HUDEP-2 (cell line): ENCODE measurements around the gene CYP24A1.

Experiments used
- DNase-seq, 76 experiments: peaks; one replicate each; lab custom pipeline; 2025; ENCODE audit not compliant: unreplicated experiment in 76 of 76; lab: John Stamatoyannopoulos, UW

The CYP24A1 gene

DNA sequence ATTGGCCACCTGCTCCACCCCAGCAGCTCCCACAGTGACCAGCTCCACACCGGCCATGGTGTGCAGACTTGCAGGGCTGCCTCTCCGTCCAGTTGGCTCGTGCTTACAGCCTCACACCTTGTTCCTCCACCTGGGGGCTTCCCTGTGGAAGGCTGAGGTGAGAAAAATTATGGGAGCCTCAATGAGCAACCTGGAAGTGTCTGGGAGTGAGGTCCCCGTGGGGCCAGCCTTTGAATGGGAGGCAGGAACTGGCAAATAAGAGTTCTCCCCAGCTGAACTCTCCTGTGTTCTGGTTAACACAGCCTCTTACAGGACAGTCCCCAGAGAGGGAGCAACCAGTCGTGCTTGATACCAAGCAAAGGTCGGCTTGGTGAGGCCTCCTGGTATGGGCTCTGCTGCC lies 30.3 kb upstream of the CYP24A1 start:
- no peak for DNase-seq

DNA sequence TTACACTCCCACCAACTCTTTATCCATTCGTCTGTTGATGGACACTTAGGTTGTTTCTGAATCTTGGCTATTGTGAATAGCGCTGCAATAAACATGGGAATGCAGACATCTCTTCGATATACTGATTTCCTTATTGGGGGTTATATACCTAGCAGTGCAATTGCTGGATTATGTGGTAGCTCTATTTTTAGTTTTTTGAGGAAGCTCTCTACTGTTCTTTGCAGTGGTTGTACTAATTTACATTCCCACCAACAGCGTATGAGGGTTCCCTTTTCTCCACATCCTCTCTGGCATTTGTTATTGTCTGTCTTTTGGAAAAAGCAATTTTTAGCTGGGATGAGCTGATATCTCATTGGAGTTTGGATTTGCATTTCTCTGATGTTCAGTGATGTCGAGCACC lies 29.5 kb upstream of the CYP24A1 start:
- no peak for DNase-seq

DNA sequence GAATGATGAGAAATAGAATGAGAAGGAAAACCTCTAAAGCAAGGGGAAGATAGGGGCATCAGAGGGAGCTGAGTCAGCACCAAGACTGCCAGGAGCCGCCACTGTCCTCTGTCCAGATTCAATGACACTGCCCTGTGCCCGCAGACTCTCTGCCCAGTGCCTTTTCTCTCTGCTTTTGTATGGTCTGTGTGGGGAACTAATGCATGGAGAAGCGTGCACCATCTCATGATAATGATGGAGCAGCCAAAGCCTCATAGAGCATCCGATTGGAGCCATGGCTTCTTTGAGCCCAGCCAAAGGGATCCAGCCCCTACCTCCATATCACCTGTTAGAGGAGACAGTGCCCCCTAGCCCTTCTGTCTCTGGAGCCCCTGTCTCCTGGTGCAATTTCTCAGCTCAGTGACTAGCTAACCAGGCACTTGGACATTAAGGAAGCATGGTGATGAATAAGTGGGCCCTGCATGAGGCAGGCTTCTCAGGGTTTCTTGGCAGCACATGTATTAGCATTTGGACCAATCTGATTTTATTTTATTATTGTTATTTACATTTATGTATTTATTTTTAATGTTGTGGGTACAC lies 27.6 kb upstream of the CYP24A1 start:
- DNase-seq: no peak

DNA sequence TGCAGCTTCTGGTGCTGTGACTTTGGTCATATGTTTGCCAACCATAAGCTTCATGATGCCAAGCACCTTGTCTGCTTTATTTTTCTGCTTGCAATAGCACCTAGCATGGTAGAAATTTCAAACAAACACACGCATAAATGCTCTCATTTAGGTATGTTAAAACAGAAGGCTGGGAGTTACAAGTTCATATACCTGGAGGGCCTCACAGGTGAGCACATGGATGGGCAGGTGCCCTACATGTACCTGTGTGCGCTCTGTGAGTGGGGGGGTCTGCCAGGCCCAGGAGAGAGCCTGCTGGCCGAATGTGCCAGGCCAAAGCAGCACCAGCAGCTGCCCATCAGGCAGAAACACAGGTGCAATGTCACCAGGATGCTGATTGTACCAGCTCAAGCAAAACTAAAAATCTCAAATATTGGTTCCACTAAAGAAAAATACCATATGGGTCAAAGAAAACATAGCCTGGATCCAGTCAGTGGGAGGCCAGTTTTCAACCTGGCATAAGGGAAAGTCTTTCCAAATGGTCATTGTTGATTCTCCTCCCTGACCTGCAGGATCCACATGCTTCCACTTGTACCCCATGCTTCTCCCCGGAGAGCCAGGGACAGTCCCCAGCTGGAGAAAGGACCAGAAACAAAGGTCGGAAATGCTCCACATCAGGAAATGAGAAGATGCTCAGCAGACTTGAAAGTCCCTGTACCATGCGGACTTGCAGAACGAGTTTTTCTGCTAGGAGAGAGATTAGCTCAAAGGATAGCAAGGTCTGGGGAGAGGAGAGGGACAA lies 26.9 kb upstream of the CYP24A1 start:
- DNase-seq: no peak

DNA sequence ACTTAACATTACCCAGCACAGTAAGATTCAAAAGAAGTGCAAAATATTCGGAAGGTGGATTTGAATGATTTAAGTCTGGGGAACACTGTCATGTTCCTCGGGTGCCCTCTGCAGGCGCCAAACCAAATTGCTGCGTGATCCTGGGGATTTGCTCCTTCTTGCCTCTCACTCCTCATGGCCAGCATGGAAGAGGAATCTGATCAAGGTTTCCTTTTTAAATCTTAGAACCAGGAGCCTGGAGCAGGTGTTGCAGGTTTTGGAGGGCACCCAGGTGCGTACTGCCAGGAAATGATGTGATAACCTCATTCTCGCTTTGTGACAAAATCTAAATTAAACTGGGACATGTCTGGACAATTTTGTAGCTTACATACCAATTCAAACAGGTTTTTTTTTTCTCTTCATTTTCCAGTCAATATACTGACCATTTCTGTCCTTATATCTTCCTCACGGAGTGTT lies 26.0 kb upstream of the CYP24A1 start:
- DNase-seq: peak in 57 of 76 experiments; percentile 2 to 72 (median 43)

DNA sequence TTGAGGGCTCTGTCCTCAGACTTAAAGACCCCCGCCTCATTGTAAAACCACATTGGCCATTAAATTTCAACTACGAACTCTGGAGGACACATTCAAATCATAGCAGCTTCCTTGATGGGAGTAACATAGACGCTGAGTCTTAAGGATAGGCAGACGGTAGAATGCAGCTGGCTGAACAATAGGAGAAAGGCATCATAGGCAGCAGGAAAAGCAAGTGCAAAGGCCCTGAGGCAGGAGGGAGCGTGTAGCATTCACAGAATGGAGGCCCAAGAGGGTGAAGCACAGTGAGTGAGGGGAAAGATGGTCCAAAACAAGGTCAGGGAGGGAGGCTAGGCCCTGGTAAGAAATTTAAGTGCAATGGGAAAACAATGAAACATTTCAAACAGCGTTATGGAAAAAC lies 25.5 kb upstream of the CYP24A1 start:
- DNase-seq: no peak

DNA sequence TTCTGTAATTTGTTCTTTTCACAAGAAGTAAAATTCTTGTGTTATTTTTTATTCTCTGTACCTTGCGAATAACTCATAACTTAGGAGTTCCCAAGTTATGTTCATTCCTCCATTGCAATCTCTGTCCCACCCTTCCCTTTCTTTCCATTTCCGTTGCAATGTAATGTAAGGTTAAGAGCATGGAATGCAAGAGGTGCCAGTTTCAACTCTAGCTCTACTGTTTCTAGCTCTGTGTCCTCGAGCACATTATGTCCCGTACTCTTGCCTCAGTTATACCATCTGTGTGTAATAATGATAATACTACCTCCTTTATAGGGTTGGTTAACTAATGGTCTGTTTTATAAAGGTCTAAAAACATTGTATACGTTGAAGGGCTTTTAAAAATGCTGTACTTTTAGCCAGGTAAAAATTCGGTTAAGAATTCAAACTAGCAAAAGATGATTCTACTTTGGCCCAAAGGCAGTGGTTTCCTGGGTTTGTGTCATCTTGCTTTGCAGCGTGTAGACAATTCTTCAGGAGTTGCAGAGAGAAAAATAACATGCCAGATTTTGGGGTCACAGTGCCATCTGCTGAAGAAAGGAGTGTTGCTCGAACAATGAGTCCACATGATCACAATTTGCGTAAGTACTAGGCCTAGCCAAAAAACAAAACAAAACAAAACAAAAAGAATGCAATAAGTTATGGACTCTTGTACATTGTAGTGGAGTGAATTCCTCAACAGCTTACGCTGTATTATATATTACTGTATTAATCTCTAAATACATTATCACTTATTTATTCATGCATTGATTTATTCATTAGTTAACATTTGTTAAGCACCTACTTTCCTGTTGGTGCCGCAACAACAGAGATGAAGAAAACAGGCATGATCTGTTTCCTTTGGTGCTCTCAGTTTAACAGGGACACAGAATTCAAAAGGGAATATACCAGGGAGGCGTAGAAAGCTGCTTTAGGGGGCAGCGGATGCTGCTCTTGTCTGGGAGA lies 24.1 kb upstream of the CYP24A1 start:
- DNase-seq: peak in 19 of 76 experiments; percentile 2 to 29 (median 11)

DNA sequence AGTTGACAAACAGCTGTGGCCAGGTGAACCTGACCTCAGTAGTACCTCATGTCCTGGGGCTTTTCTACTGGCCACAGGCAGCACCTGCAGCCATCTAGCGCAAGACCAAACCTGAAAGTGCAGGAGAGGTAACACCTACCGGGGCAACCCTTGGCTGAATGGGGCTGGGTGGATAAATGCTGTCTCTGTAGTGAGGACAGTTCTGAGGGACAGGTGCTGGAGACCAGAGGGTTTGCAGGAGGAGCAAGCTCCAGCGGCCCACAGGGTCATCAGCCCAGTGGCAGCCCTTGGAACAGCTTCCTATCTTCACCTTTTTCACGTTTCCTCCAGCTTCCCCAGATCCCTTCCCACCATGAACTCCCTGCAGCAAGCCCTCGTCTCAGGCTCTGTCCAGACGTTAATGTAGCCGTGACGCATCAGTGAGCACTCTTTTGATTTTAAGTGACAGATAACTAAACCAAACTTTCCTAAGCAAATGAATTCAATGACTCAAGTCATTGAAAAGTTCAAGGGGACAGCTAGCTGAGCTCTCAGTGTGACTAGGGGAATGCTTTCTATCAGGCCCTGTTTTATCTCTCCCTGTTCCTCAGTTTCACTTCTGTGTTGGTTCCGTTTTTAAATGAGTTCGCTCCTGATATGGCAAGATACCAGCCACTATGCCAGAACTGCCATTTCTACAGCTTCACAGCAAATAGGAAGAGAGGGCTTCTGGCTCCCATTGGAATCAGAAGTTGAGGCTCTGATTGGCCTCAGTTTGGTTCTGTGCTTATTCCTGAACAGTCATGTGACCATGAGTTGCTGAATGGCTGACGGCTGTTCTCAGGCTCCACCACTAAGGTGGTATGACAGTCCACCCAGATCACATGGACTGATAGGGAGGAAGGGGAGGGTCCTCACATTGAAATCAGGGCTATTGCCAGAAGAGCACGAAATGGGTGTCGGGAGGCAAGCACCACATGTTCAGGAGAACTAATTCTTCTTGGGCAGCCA lies 22.0 kb upstream of the CYP24A1 start:
- no peak for DNase-seq

DNA sequence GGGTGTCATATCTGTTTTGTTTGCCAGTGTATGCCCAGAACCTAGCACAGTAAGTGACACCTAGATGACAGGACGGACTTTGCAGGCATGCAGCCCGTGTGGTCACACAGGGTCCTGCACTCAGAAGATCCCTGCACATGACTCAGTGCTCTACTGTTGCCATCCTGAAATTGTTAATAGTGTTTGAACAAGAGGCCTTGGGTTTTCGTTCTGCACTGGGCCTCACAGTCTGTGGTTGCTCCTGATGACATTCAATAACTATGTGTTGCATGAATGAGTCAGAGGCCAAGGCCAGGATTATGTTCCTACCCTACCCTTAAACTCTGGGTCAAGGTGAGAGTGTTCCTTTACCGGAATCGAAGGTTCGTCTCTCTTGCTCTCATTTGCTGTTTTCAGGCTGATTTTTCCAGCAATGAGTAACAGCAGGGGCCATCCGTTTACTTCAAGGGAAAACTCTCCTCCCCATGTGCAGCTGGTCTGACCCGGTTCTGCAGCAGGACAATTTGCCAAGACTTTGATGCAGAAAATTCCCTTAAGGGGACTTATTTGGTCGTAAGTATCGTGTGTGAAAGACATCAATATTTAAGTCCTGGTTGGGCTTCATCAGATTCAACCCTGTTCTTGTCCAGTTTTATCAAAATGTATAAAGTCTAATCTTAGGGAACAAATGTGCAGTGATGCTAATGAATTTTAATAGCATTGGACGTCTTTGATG lies 21.1 kb upstream of the CYP24A1 start:
- DNase-seq: peak in 1 of 76 experiments; percentile 3

DNA sequence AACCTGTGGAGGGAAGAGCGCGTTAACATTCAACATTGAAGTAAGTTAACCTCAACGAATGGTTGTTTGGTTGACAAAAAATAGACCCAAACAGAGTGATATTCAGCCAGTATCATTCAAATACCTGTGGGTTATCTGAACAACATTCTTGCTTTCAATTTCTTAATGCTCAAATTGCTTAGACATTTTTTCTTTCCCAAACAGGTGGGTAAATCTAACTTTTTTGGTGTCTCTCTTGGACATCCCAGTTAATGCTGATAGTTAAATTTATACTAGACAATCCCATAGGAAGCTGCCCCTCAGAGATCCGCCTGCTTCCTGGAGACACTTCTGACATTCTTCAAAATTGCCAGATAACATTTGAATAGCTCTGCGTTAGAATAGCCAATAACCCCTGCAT lies 20.0 kb upstream of the CYP24A1 start:
- DNase-seq: no peak

DNA sequence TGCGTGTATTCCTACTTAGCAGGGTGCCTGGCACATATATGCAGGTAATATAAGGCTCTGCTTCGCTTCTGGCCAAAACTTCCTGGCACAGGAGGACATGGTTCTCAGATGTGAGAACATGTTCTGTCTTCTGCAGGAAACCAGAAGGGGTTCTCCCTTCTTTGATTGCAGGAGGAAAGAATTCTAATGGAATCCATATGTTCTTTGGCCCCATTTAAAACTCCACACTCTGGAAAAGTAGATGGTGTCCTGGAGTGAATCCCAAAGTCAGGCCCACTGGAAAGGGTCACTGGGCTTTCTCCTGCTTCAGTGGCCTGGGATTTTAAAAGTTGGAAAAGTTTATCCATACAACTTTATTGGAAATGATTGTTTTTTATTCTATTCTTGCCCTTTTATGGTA lies 16.4 kb upstream of the CYP24A1 start:
- DNase-seq: no peak

DNA sequence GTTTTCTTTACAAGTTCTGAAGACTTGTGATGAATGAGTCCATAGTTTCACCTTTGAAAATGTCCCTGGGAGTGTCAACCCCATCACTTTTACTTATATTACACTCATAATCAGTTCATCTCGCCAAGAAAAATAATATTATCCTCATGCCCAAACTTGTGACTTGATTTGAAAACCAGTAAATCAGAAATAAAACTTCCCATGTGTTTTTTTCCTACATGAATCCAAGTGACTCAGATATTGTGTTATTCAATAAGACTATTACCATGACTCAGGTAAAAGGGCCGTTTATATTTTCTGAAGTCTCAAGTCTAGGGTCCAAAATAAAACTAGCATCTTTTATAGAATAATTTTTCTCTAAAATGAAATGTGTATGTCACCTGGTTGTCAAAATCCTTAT lies 15.8 kb upstream of the CYP24A1 start:
- no peak for DNase-seq

DNA sequence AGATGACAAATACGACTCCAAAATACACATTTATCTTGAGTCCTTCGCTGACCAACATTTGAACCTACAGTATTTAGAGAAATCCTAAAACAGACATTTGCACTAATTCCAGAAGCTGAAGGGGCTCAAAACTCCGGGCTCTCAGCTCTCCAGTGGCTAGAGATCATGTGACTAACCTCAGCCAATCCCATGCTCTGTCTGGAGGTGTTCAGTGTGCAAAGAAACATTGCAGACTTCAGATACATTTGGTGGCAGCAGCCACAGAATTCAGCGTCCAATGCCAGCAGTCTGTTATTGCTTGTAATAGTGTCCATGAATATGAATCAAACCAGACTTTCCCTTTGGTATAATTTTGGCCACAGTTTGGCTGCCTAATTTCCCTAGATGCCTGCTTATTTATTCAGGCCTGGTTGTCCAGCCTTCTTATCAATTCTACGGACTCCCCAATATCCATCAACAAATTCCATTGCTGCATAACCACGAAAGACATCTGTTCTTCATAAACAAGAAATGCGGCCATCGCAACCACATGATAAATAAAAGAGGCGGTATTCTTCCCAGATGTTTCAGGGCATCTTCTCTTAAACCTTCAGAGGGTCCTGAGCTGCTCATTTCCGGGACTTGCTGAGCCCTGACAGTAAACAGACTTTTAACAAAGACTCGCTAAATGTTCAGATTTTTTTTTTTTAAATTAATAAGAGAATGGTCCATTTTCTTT lies 14.5 kb upstream of the CYP24A1 start:
- no peak for DNase-seq

DNA sequence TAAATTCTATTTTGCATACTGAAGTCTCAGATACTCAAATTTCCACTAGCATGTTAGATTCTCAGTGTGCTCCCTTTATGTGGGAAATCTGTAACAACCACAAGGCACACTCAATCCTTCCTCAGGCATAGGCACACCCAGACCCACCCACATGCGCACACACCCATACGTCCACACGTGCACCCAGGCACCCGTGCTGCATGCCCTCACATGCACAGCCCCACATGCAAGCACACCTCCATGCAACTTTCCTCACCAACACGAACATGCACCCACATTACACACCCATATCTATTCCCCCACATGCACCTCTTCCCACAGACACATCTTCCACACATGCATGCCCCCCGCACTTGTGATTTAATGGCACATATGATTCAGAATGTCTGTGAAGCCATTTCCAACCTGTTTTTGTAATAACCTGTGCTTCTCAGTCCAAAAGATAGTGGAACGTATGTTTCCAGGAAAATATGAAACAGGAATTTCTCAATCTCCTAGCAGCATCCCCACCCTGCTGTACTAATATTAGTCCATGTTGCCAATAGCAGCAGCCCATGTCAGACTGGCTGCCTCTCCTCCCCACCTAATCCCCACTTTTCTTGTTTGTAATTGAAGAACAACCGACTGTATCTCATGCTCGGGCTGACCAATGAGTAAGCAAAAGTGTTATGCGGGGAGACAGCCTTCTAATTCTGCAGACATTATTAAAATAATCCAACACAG lies 11.3 kb upstream of the CYP24A1 start:
- no peak for DNase-seq

DNA sequence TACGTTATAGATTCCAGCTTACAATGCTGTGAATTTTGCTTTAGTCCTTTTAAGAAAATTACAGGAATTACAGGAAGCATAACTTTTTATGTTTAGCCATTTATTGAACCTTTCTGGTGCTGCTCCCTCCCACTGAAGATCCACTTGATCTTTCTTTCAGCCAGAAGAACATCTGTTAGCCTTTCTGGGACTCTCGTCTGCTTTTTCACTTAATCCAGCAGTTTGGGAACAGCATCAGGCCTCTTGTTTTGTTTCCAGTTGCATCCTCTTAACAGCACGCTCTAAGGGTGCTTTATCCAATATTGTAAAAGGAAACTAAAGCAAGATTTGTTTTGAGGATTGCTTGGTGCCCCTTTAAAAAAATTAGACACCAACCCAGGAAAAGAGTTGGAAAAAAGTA lies 10.3 kb upstream of the CYP24A1 start:
- DNase-seq: no peak

DNA sequence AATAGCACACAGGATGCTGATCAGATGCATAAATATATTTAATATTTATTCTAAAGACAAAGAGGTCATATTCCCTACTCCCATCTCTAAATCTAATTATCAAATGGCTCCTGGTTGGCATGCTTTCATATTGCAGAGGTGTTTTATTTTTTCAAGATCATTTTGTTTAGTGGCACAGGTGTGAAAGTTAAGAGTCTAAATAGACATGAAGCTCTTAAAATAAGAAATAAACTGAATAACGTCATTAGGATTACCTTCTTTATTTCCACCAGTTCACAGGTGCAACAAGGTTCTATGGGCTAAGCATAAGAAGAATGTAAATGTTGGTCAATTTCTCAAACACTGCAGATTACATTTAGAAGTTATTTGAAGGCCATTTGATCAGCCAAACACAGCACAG lies 7.1 kb upstream of the CYP24A1 start:
- no peak for DNase-seq

DNA sequence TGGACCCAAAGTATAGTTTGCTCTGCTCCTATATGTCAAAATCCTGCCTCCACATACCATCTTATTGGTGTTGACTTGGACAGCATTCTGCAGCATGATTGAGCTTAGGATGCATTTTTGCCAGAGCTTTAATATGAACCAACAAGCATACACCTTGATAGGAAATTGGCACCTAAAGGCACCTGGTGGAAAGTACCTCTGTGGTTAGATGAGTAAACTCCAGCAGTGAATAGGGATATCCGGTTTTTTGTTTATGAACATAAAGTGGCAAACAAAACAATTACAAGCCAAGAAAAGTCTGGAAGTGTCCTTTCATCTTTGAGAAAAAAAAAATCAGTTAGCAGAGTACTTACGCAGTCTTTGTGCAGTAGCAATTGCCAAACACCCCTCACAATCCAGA lies 6.2 kb upstream of the CYP24A1 start:
- DNase-seq: no peak

DNA sequence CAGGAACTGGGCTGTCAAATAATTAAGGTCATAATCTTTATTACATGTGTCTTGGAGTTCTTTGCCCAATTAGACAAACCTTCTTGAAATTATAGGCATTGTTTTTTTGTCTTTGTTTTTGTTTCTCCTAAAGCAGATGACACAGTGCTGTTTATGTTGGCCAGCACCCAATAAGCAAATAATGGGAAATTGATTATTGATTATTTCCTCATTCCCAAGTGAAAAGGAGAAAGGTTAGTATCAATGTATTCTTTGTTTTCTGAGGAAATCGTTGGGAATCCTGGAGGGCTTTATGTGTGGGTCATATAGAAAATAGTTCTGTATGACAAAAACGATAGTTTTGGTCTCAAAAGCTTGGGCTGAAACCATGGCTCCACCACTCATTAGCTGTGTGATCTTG lies 4.5 kb upstream of the CYP24A1 start:
- DNase-seq: no peak
